NOMO-1 treated with dmso at 0.1 percent for 144 hours (cell line): ENCODE measurements around the gene KRTAP5-4.
"Not testable (repeated sequence)": the region's sequence is repeated elsewhere in the genome, so short reads cannot be mapped to it uniquely, and the experiment has no call there.

Source experiments
- DNase-seq: peaks from one replicate; lab custom pipeline; 2025; ENCODE audit not compliant: unreplicated experiment; lab: John Stamatoyannopoulos, UW

Gene KRTAP5-4

GRCh38 chr11:1622086-1622485 is at the start of gene KRTAP5-4:
TSS of gene KRTAP5-4 (minus strand) at chr11:1622138. CDS start at chr11:1622093, 45 bp downstream.
- DNase-seq = no peak

GRCh38 chr11:1671658-1672057 is 49.7 kb upstream of the KRTAP5-4 start:
- no peak for DNase-seq

- no peak for DNase-seq
Measured at GRCh38 chr11:1670905-1671371, 49.0 kb upstream of the KRTAP5-4 start.

- not testable (repeated sequence) for DNase-seq
Measured at GRCh38 chr11:1670457-1670856, 48.5 kb upstream of the KRTAP5-4 start.

GRCh38 chr11:1669546-1670218 is 47.7 kb upstream of the KRTAP5-4 start:
- DNase-seq = no peak

GRCh38 chr11:1668911-1669473 is 47.1 kb upstream of the KRTAP5-4 start:
- DNase-seq = no peak

GRCh38 chr11:1667906-1668305 is 46.0 kb upstream of the KRTAP5-4 start:
- no peak for DNase-seq

- DNase-seq = no peak
Measured at GRCh38 chr11:1667121-1667850, 45.3 kb upstream of the KRTAP5-4 start.

GRCh38 chr11:1665313-1665712 is 43.4 kb upstream of the KRTAP5-4 start:
- DNase-seq = no peak

- DNase-seq = not testable (repeated sequence)
Measured at GRCh38 chr11:1662699-1663283, 40.9 kb upstream of the KRTAP5-4 start.

- DNase-seq = not testable (repeated sequence)
Measured at GRCh38 chr11:1661454-1662269, 39.7 kb upstream of the KRTAP5-4 start.

GRCh38 chr11:1660111-1660867 is 38.4 kb upstream of the KRTAP5-4 start:
- DNase-seq = no peak

- no peak for DNase-seq
Measured at GRCh38 chr11:1659506-1659905, 37.6 kb upstream of the KRTAP5-4 start.

- no peak for DNase-seq
Measured at GRCh38 chr11:1656670-1657069, 34.7 kb upstream of the KRTAP5-4 start.

GRCh38 chr11:1656061-1656441 is 34.1 kb upstream of the KRTAP5-4 start:
- DNase-seq = no peak

- DNase-seq = no peak
Measured at GRCh38 chr11:1655168-1656060, 33.5 kb upstream of the KRTAP5-4 start.

GRCh38 chr11:1654388-1655167 is 32.6 kb upstream of the KRTAP5-4 start:
- DNase-seq = no peak
